HG03558 (cell line): Measurements from ENCODE around the gene IGFBP1.

Experiments used
- ATAC-seq: cut with Tn5 transposase; IDR thresholded peaks from one replicate; pipeline ENCODE4 v1.9.1; 2021; ENCODE audit warnings: moderate number of reproducible peaks; ENCODE audit not compliant: unreplicated experiment; ENCODE audit errors: extremely low read depth

Gene IGFBP1

DNA sequence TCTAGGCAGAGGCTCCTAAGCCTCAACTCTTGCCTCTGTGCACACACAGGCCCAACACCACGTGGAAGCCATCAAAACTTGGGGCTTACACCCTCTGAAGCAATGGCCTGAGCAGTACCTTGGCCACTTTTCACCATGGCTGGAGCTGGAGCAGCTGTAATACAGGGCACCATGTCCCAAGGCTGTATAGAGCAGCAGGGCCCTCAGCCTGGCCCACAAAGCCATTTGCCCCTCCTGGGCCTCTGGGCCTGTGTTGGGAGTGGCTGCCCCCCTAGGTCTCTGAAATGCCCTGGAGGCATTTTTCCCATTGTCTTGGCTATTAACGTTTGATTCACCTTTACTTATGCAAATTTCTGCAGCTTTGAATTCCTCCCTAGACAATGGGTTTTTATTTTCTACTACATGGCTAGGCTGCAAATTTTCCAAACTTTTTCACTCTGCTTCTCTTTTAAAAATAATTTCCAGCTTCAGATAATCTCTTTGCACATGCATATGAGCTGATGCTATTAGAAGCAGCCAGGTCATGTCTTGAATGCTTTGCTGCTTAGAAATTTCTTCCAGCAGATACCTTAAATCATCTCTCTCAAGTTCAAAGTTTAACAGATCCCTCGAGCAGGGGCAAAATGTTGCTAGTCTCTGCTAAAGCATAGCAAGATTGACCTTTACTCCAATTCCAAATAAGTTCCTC is 9.7 kb upstream of the IGFBP1 start:
- no peak for ATAC-seq

DNA sequence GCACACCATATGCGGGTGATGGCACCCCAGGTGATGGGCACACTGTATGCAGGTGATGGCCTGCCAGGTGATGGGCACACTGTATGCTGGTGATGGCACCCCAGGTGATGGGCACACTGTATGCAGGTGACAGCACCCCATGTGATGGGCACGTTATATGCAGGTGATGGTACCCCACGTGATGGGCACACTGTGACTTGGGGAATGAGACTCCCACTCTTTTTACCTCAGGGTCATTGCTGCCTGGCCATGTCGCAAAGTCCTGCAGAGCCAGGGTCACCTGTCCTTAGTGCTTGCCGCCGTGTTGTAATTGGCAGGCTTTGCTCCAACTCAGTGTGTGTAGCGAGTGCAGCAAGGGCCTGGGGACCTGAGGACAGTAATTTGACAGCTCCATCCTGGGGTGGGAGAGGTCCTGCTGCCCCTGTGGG is 7.8 kb upstream of the IGFBP1 start:
- no peak for ATAC-seq

DNA sequence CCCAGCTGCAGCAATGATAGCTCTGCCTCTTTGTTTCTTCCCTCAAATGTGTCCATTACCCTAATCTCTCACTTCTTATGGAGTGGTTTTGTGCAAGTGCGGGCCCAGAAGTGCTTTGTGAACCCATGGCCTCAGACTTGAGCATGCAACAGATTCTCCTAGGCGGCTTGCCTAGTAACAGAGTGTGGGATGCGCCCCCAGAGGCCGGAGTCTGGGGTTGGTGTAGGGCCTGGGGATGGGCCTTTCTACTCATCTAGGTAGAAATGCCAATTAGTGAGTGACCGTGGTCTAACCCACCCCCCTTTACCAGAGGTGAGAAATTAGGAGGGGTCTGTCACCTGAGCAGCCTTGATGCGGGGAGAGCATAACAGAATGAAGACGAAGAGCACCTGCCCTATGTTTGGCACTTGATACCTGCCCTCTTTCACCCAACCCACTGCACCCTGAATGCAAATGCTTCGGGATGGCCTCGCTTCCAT is 7.0 kb upstream of the IGFBP1 start:
- no peak for ATAC-seq

DNA sequence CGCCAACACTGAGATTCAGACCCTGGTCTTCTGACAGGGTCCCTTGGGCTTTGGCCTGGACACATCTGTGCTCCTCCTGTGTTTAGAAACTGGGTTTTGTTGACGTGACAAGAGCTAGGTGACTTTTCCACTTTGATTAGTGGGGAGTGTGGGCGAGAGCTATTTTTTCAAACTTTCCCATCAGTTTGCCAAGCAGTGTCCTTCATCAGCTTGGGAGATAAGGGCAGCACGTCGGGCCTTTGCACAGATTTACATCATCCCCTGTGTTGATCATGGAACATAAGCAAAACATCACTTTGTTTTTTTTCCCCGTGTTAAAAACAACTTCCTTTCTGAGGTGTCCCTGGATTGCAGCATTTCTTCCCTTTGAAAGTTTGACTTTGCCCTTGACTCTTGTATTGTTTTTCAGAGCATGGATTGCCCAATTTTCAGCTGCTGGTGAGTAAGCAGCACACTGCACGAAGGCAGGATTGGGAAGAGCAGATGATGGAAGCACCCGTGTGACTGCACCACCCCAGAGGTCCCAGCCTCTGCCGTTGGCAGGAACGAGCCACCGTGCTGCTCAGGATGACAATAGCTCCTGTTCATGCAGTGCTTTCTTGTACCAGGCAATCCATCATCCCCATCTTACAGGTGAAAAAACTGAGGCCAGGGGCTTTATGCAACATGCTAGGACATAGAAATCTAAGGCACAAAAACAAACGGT is 6.4 kb upstream of the IGFBP1 start:
- no peak for ATAC-seq

DNA sequence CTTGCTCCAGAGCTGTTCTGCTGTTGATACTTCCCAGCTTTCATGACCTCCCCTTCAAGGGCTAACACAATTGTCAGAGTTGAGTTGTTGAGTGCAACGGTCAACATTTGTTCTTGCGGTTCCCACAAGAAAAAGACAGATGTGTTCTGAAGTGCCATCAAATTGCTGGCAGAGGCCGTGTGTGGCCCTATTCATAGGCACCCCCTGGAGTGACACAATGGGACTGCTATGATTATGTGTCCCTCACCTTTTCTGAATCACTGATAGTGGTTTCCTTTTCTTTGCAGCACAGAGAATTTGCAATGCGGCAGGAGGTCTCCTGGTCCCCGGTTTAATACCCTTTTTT is 5.8 kb upstream of the IGFBP1 start:
- ATAC-seq = no peak

DNA sequence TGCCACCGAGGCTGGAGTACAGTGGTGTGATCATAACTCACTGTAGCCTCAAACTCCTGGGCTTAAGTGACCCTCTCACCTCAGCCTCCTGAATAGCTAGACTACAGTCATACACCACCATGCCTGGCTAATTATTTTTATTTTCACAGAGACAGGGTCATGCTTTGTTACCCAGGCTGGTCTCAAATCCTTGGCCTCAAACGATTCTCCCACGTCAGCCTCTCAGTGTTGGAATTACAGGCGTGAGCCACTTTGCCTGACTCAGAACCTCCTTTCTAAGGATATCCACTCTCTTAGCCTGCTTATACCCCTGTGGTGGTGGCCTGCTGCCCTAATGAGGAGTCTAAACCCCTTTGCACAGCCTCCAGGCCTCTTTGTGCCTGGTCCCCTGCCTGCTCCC is 4.2 kb upstream of the IGFBP1 start:
- ATAC-seq = no peak

DNA sequence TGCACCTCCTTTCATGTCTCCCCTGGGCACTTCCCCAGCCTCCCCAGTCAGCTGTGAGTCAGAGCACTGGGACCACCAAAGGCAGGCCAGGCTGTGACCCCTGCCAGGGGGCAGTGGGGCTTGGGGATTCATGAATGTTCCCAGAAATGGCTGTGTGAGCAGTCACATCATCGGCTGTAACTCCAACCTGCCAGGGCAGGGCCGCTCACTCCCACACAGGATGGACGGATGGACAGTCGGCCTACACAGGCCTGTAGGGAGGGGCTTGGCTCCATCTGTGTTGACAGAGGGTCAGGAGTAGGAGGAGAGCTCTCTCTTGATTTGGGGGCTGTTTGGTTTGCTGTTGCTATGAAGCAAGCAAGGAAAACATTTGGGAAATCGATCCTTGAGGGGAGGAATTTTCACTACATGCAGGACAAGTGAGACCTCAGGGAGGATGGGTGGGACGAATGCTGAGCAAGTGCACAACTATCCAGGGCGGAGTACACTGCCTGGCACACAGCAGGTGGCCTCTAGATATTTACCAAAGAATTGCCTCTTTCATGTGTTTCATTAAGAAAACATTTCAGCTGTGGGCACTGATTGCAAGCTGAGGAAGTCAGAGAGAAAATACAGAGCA is 2.9 kb upstream of the IGFBP1 start:
- ATAC-seq = no peak

DNA sequence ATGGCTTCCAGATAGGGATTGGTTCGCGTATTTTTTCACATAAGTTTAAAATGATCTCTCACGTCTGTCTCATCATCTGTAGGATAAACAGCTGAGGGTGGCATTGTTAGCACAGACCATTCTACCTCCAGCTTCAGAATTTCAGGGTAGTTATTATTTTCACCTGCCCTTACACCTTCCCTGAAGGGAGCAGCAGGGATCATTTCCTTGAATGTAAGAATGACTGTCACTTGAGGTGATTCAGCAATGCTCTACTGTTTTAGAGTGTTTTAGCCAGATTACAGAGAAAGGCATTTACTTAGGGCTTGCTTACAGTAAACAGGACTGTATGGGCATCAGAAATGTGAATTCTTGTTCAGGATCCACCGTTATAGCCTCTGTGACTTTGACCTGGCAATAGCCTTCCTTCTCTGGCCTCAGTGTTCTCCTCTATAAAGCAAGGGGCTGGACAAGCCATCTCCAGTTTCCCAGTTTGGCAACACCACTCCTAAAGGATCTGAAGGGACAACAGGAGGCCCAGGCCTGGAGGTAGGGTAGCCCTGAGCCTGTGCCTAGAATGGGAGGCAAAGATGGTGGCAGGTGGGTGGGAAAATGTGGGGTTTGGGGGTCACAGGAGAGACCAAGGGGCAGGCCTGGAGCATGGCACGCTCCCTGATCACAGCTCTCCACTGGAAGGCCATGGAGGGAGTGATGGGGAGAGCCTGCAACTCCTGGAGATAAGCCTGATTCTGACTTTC is 1.2 kb upstream of the IGFBP1 start:
- no peak for ATAC-seq

DNA sequence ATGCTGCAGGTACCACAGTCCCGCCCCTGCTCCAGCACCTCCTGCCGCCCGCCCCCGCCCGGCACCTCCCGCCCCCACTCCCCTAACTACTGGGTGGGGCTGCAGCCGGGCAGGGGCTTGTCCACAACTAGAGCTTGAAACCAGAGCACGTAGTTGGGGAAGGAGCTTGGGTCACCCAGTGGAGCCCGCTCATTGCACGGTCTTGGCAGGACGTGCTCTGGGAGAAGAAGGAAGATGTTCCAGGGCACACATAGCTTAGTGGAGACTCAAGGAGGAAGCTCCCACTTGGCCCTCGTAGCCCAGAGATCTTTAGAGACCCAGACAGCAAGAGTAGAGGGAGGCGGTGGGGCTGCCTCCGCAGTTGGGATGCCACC is 692 bp downstream of the IGFBP1 start:
- no peak for ATAC-seq

DNA sequence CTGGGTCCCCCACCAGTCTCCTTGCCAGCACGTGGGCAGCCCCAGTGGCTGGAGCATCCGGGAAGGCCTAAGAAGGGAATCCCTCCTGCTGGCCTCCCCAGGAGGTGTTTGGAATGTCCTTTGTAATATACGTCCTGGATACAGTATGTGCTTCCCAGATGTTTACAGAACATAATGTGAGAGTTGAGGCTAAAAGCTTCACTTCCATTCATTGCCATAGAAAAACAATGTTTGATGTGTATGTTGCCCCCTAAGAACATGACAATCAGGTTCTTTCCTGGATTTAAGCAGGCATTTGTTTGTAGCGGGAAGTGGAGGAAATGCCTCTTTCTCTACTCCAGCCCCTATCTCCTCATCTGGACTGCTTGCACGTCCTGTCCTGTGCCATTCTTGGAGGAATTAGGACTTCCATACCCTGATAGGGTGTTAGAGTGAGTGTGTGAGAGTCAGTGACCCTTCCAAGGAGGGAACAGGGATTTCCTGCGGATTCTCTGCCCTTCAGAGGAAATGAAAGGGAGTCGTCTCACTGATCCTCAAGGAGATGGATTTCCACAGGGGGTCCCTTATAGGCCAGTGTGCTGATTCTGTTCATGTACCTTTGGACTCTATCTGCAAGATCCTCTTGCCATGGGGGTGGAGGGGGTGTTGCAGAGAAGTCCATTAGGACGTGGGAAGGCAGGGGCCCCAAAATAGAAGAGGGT is 1.2 kb downstream of the IGFBP1 start:
- ATAC-seq = no peak

DNA sequence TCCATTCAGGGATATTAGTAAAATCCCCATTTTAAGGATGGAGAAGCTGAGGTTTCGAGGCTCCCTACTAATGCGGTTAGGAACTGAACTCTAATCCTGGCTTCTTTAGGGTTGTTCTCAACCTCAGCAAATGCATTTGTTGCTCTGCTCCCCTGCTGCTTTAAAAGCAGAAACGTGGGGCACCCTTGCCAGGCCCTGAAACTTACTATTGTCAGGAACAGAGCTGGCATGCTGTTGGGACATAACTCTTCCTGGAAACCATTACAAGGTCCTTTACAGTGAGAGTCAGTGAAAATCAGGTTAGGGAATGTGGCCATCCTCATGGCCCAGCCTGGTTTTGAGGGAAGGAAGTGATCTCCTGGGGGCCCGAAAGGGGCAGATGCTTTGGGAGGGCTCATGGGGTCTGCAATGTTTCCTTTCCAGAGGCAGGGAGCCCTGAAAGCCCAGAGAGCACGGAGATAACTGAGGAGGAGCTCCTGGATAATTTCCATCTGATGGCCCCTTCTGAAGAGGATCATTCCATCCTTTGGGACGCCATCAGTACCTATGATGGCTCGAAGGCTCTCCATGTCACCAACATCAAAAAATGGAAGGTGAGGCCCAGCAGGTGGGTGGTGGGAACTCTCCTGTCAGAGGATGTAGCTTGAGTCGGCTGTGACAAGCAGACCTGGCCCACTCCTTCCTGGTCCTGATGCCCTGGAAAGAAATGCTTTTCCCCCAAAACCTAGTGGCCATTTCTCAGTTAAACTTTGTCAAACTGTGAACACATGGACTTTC is 2.0 kb downstream of the IGFBP1 start:
- ATAC-seq = no peak

DNA sequence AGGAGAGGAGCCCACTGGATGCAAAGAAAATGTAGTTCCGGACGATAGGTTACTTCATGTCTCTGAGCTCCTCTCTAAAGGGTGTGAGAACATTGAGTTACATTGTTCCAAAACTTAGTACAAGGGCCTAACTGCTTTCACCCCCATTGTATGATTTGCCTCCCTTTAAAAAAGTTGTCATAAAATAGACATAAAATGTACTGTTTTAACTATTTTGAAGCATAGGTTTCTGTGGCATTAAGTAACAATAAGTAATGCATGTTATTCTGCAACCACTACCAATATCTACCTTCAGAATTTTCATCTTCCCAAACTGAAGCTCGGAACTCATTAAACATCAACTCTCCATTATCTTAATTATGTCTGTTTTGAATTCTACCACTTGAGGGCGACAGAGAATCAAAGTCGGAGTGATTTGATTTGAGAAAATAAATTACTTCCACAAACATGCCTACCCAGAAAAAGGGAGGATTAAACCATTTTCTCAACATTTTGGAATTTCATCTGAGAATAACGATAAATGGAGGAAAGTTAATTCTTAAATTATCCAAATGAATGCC is 2.7 kb downstream of the IGFBP1 start:
- ATAC-seq = no peak

DNA sequence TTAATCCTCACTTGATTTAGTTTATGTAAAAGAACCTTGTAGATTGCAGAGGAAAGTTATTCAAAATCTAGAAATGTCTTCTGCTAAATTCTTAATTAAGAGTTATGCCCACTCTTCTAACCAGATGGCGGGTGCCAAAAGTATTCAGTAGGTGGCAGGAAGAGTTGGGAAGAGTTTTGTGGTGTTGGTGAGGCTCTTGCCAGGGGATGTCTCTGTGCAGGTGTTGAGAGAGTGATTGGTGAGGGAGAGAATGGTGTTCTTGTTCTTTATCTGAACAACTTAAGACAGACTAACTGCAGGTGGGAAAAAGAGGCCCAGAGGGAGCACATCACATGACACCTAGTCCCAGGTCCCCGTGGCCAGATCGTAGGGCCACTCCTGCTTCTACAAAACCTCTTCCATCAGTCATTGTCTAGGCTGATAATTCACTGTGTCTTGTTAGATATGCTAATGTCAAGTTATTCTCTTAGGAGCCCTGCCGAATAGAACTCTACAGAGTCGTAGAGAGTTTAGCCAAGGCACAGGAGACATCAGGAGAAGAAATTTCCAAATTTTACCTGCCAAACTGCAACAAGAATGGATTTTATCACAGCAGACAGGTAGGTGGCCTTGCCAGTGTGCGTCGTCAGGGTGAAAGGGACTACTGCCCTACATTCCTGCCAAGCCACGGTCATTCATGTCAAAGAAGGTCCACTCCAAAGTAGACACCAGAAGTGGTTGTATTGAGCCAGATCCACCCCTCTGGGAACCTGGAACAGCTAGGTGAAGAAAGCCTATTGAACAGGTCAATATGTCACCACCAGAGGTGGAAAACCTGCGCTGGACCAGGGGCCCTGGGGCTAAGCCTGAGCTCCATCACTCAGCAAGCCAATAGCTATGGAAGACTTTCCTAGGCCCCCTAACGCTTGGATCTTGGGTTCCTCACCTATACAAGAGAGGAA is 3.4 kb downstream of the IGFBP1 start:
- ATAC-seq = no peak

DNA sequence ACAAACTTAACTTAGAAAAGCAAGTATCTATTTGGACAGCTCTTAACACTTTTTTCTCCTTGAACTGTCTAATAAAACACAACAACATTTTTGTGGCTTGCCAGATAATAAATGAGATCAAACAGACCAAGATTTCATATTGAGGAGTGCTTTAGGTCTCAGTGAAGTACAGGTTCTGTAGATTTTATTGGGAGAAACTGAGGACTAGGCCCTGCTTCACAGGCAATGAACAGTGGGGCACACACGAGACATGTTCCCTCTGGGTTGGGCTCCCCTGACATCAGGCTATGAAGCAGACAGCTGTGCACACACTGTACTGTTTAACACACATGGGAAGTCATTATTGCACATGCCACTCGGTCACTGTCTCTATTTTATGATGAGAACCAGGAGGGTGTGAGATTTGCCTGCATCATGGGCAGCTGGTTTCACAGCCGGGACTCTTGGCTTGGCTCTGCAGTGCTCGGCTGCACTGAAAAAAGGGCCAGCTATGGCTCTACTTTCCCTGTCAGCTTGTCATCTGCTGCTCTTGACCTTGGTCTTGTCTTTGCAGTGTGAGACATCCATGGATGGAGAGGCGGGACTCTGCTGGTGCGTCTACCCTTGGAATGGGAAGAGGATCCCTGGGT is 4.2 kb downstream of the IGFBP1 start:
- no peak for ATAC-seq

DNA sequence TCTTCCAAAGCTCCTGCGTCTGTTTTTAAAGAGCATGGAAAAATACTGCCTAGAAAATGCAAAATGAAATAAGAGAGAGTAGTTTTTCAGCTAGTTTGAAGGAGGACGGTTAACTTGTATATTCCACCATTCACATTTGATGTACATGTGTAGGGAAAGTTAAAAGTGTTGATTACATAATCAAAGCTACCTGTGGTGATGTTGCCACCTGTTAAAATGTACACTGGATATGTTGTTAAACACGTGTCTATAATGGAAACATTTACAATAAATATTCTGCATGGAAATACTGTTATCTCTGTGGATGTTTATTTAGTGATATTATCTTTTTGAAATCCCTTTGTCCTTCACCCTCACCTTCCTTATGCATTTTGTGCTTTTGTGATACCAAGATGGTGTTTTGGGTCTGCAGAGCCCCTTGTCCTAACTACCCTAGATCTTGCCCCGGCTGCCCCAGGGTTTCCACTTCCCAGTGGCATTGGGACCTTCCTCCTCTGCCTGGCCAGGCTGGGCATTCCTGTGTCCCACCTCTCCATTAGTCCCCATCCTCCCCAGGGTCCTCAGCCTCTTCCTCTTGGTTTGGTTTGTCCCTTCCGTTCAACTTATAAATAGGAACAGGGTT is 5.2 kb downstream of the IGFBP1 start:
- no peak for ATAC-seq

DNA sequence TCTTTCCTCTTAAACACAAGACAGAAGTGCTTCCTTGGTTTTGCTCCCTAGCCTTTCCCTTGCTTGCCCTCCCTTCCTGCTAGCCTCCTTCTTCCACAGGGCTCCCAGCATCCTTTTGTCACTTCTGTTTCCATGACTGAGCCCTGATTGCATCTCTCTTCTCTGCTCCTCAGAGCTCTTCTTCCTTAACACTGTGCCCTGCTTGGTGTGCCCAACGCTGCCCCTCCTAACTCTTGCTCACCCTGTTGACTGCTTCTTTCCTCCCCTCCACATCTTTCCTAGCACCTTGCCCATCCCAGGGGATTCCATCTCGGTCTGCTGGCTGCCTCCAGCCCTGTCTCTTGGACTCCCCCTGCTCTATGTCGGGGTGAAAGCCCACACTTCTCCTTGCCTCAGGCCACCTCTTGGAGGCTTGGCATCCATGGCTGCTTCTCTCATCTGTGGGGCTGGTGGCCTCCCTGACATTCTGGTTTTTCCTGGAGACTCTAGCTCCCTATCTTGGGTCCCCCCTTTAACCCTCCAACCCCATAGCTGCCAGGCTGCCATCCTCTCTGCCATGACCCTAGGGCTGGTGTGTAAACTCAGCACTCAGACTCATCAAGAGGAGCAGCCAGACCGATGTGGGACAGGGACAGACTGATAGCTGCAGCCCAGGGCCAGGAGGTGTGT is 5.8 kb downstream of the IGFBP1 start:
- no peak for ATAC-seq

DNA sequence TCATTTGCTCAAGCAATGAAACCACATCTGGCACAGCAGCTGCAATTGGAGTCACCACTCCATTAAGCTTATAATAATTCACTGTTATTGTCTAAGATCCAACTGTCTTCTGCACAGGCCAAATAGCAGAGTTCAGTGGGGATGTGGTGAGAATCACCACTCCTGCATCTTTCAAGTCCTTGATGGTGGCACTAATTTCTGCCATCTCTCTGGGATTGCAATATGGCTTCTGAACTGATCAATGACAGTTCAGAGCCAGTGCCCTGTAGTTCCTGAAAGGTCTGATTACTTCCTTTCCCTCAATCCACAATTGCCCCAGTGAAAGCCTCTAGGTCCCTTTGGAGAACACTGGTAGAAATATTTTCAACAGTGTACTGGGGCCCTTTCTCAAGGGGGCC is 6.4 kb downstream of the IGFBP1 start:
- no peak for ATAC-seq
